K562 (cell line): ENCODE data around the gene ANO9. TPM values are rescaled to one million over a fixed set of nuclear protein-coding genes. Genes with fewer than 3 reads are reported as not detected.

Experiments used
- CCNT2 ChIP-seq: IDR thresholded peaks from 2 replicates; pipeline ENCODE4 v1.6.1; 2011; ENCODE audit warnings: borderline replicate concordance, low read depth, mild to moderate bottlenecking, moderate library complexity, mixed read lengths, low read length; ENCODE audit not compliant: insufficient read length; ENCODE audit errors: extremely low read depth
- CXXC5 ChIP-seq: fragments of 250-450 bp; sonication (Bioruptor Pico); IDR thresholded peaks from 2 replicates; pipeline ENCODE4 v1.8.0; 2022; ENCODE audit warnings: inconsistent platforms, mild to moderate bottlenecking, moderate library complexity
- ESRRA ChIP-seq: fragments of 450-650 bp; IDR thresholded peaks from 2 replicates; pipeline ENCODE4 v1.6.1; 2014; ENCODE audit warnings: low read depth, mild to moderate bottlenecking, moderate library complexity, borderline replicate concordance
- FUS ChIP-seq: fragments of 200-400 bp; formaldehyde crosslinking; optimal IDR thresholded peaks from 2 replicates; pipeline ENCODE3; 2017; ENCODE audit warnings: low read depth, low read length
- HLTF ChIP-seq: fragments of 450-650 bp; IDR thresholded peaks from 2 replicates; pipeline ENCODE4 v1.6.1; 2016
- HMG20A ChIP-seq: fragments of 450-650 bp; formaldehyde crosslinking; conservative IDR thresholded peaks from 2 replicates; pipeline ENCODE4 v1.4.0; 2020; ENCODE audit warnings: mild to moderate bottlenecking, mixed read lengths
- NONO ChIP-seq, 2 experiments: fragments of 200-400 bp in 1 of 2; fragments of 450-650 bp in 1 of 2; formaldehyde crosslinking in 1 of 2; IDR thresholded peaks; 2 replicates each; pipeline ENCODE4 v1.6.1; 2017; ENCODE audit warnings: low read depth in 2 of 2, mild to moderate bottlenecking in 2 of 2, moderate library complexity in 2 of 2, low read length in 1 of 2
- PBX2 ChIP-seq, 2 experiments: IDR thresholded peaks in 1 of 2; conservative IDR thresholded peaks in 1 of 2; 2 replicates each; pipeline ENCODE4 v1.6.1; 2016; ENCODE audit warnings: low read depth in 2 of 2, mild to moderate bottlenecking in 1 of 2, missing compliant biosample characterization in 1 of 2, missing genetic modification characterization in 1 of 2, moderate library complexity in 1 of 2
- POLR2AphosphoS5 ChIP-seq: IDR thresholded peaks from 2 replicates; pipeline ENCODE4 v1.6.1; 2011; ENCODE audit warnings: mild to moderate bottlenecking, low read depth, low read length, moderate library complexity; ENCODE audit not compliant: control insufficient read depth, insufficient read depth
- SMARCE1 ChIP-seq: fragments of 450-650 bp; IDR thresholded peaks from 2 replicates; pipeline ENCODE4 v1.7.1; 2016; ENCODE audit warnings: mild to moderate bottlenecking
- TEAD1 ChIP-seq, 2 experiments: fragments of 450-650 bp in 1 of 2; sonication (generic) in 1 of 2; formaldehyde crosslinking; IDR thresholded peaks; 2 replicates each; pipeline versions ENCODE4 v1.4.0 to v1.8.0; 2020 to 2022; ENCODE audit warnings: mild to moderate bottlenecking in 2 of 2, missing genetic modification reagents in 1 of 2
- ZNF282 ChIP-seq: sonication (generic); formaldehyde crosslinking; IDR thresholded peaks from 2 replicates; pipeline ENCODE4 v1.8.1; 2023; ENCODE audit warnings: missing genetic modification reagents
- polyA plus RNA-seq, 8 experiments: library from polyadenylated mRNA; depleted of rRNA in 4 of 8; stranded (reverse) in 5 of 8; unstranded in 3 of 8; fragments of >200 nt; fragmentation: Nextera tagmentation in 2 of 8; fragmentation: Illumina TruSeq in 1 of 8; extraction: Ambion mirVana in 2 of 8; extraction: Trizol in 1 of 8; gene quantifications; 2 replicates each; pipeline versions ENCODE4 v1.2.1 to v1.2.3, GENCODE V29; 2011 to 2014; ENCODE audit warnings: inconsistent platforms in 1 of 8, missing spikeins in 1 of 8
- total RNA-seq, 7 experiments: library from RNA; depleted of rRNA in 6 of 7; stranded (reverse); fragments of >200 nt in 6 of 7; fragmentation: Illumina TruSeq in 2 of 7; extraction: Trizol in 2 of 7; gene quantifications; 2 replicates each; pipeline versions ENCODE4 v1.2.1 to v1.2.3, GENCODE V29; 2011 to 2021; ENCODE audit warnings: low replicate concordance in 1 of 7
- TF ChIP-seq, protein P1 (sequence below): sonication (generic); formaldehyde crosslinking; IDR thresholded peaks from 2 replicates; pipeline ENCODE4 v1.8.1; 2023; ENCODE audit warnings: mild to moderate bottlenecking, missing genetic modification reagents
- TF ChIP-seq, protein P2 (sequence below): fragments of 200-800 bp; sonication (Bioruptor generic); IDR thresholded peaks from 2 replicates; pipeline ENCODE4 v1.6.1; 2017; ENCODE audit warnings: missing genetic modification characterization, missing compliant biosample characterization
- TF ChIP-seq, protein P3 (sequence below): fragments of 250-450 bp; sonication (Bioruptor Pico); IDR thresholded peaks from 2 replicates; pipeline ENCODE4 v1.5.0; 2021
- TF ChIP-seq, protein P4 (sequence below): fragments of 250-450 bp; sonication (Bioruptor Pico); IDR thresholded peaks from 2 replicates; pipeline ENCODE4 v1.5.1; 2021; ENCODE audit warnings: mild to moderate bottlenecking

Gene ANO9
- total and polyA plus RNA-seq, 9 of the 15 experiments (the other 6 are each of a cell fraction or from before 2014, with no cell fraction given) = 0.20 to 14.5 (median 4.5) TPM

DNA sequence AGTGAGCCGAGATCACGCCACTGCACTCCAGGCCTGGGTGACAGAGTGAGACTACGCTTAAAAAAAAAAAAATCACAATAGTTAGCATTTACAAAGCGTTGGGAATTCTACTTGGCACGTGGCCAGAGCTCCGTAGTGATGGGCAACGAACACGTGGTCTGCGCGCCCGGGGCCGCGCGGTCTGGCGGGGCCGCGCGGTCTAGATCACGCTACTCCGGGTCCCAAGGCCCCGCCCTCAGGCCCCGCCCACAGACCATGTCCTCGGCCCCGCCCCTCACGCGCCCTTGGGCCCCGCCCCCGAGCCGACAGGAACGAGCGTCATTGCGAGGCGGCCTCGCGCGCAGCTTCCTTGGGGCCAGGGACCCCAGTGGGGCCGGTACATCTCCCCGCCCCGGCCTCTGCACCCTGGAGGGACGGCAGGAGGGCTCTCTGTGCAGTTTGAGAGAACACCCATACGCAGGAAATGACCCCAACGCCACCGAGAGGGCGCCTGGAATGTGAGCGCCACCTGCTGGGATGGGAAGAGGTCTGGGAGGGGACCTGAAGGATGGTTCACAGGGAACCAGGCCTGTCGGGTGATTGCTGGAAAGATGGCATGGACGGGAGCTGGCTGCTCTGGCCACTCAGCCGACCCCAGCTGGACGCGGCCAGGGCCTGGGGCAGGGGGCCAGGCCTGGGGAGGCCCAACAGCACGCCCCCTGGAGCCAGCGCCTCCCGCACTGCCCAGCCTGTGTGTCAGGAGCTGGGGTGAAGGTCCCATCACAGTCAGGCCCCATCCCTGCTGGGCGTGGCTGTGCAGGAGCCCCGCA is 6.3 kb upstream of the ANO9 start (continued):
- TF ChIP-seq PBX2 (CRISPR knock-in tag; IDR thresholded peaks at IDR 0.05; ENCODE audit: low read depth) = no peak
- no peak for TF ChIP-seq PBX2 (tag; conservative IDR thresholded peaks at IDR 0.05; ENCODE audit: low read depth)
- TF ChIP-seq CXXC5 (CRISPR knock-in tag) = peak; percentile 87
- TF ChIP-seq, protein P1, sequence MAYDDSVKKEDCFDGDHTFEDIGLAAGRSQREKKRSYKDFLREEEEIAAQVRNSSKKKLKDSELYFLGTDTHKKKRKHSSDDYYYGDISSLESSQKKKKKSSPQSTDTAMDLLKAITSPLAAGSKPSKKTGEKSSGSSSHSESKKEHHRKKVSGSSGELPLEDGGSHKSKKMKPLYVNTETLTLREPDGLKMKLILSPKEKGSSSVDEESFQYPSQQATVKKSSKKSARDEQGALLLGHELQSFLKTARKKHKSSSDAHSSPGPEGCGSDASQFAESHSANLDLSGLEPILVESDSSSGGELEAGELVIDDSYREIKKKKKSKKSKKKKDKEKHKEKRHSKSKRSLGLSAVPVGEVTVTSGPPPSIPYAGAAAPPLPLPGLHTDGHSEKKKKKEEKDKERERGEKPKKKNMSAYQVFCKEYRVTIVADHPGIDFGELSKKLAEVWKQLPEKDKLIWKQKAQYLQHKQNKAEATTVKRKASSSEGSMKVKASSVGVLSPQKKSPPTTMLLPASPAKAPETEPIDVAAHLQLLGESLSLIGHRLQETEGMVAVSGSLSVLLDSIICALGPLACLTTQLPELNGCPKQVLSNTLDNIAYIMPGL (CRISPR knock-in tag) = no peak; the same call in 1 of the 2 replicates
- TF ChIP-seq, protein P2, sequence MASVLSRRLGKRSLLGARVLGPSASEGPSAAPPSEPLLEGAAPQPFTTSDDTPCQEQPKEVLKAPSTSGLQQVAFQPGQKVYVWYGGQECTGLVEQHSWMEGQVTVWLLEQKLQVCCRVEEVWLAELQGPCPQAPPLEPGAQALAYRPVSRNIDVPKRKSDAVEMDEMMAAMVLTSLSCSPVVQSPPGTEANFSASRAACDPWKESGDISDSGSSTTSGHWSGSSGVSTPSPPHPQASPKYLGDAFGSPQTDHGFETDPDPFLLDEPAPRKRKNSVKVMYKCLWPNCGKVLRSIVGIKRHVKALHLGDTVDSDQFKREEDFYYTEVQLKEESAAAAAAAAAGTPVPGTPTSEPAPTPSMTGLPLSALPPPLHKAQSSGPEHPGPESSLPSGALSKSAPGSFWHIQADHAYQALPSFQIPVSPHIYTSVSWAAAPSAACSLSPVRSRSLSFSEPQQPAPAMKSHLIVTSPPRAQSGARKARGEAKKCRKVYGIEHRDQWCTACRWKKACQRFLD (CRISPR knock-in tag) = peak; percentile 68; the same call in 1 of the 2 replicates
- TF ChIP-seq HLTF = peak; percentile 18; the same call in 1 of the 2 replicates
- TF ChIP-seq TEAD1 (CRISPR knock-in tag; IDR thresholded peaks at IDR 0.05) = peak; percentile 64 to 98
- 0 out of 4 replicates have a peak, but pooled peaks of 1 of the 2 experiments have one; percentile 7 for TF ChIP-seq NONO (IDR thresholded peaks at IDR 0.05; ENCODE audit: low read depth in 2 of 2, low read length in 1 of 2)
- TF ChIP-seq, protein P3, sequence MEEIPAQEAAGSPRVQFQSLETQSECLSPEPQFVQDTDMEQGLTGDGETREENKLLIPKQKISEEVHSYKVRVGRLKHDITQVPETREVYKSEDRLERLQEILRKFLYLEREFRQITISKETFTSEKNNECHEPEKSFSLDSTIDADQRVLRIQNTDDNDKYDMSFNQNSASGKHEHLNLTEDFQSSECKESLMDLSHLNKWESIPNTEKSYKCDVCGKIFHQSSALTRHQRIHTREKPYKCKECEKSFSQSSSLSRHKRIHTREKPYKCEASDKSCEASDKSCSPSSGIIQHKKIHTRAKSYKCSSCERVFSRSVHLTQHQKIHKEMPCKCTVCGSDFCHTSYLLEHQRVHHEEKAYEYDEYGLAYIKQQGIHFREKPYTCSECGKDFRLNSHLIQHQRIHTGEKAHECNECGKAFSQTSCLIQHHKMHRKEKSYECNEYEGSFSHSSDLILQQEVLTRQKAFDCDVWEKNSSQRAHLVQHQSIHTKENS (CRISPR knock-in tag) = no peak
- TF ChIP-seq, protein P4, sequence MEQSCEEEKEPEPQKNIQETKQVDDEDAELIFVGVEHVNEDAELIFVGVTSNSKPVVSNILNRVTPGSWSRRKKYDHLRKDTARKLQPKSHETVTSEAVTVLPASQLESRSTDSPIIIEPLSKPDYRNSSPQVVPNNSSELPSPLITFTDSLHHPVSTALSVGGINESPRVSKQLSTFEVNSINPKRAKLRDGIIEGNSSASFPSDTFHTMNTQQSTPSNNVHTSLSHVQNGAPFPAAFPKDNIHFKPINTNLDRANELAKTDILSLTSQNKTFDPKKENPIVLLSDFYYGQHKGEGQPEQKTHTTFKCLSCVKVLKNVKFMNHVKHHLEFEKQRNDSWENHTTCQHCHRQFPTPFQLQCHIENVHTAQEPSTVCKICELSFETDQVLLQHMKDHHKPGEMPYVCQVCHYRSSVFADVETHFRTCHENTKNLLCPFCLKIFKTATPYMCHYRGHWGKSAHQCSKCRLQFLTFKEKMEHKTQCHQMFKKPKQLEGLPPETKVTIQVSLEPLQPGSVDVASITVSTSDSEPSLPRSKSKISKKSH = no peak
- no peak for TF ChIP-seq FUS
- no peak for TF ChIP-seq HMG20A
- TF ChIP-seq ESRRA = peak; percentile 72
- TF ChIP-seq CCNT2 = peak; percentile 46
- TF ChIP-seq SMARCE1 = no peak
- TF ChIP-seq POLR2AphosphoS5 = peak; percentile 41; the same call in 1 of the 2 replicates
- no peak for TF ChIP-seq ZNF282 (CRISPR knock-in tag)
